Left ventricle myocardium superior (tissue), 1 donor: ENCODE data around the gene ARHGDIG. TPM values are rescaled to one million over a fixed set of nuclear protein-coding genes. Genes with fewer than 3 reads are reported as not detected.
"Not testable (repeated sequence)": the region's sequence is repeated elsewhere in the genome, so short reads cannot be mapped to it uniquely, and the experiment has no call there.

Source experiments
- ATAC-seq: fragments of 200-7000 bp; cut with Tn5 transposase; one replicate; pipeline ENCODE4 v1.9.1; 2020; ENCODE audit warnings: mild to moderate bottlenecking, moderate library complexity
- DNase-seq: peaks from one replicate; pipeline ENCODE4 v3.0.0-alpha.2; 2020
- intact Hi-C: fragments of 100-400 bp; cut with micrococcal nuclease; formaldehyde crosslinking; loops from one replicate; pipeline ENCODE4 v1.11.0; 2022
- long read RNA-seq: library from polyadenylated mRNA; unstranded; transcript quantifications from one replicate; pipeline ENCODE4 v2.0.0, GENCODE V29; 2021
- total RNA-seq: library from RNA; stranded (reverse); fragmentation: NEBNext Ultra II Directional; extraction: Animal tissue kit (Norgen Biotek cat#: 25700); gene quantifications from one replicate; pipeline ENCODE4 v1.2.1, GENCODE V29; 2021
- donor health status: DM: no; HTN: yes; CAD: no; lungs with severe emphysema.

ARHGDIG gene
- total RNA-seq: 14.9 TPM
- long read RNA-seq, transcript ARHGDIG-201 (6 exons, 949 nt): major isoform, 35 of 37 reads
- long read RNA-seq, partial matches to known transcripts: 1 of 37 reads
- long read RNA-seq, other reads (novel, unspliced or antisense): 1 of 37 reads

- no peak for ATAC-seq
- intact Hi-C loops: no loop called here
- DNase-seq: no peak
Observed at GRCh38 chr16:280552-280951, at the start of gene ARHGDIG. Gene ARHGDIG, plus strand, starts transcription at chr16:280591. Its CDS starts 90 bp downstream, at chr16:280681.

- no peak for DNase-seq
- ATAC-seq: no peak
- intact Hi-C loops: no loop called here
Observed at GRCh38 chr16:230949-231348, 49.4 kb upstream of the ARHGDIG start.

- DNase-seq: peak; percentile 97
- peak; percentile 96 for ATAC-seq
- intact Hi-C loops: no loop called here
Observed at GRCh38 chr16:234468-235305, 45.7 kb upstream of the ARHGDIG start, which contains the start of gene FAM234A. Gene FAM234A, plus strand, starts transcription at chr16:234821. Its CDS starts 19,593 bp downstream, at chr16:254414.

- intact Hi-C loops: no loop called here
- no peak for DNase-seq
- peak; percentile 20 for ATAC-seq
Observed at GRCh38 chr16:239948-240277, 40.5 kb upstream of the ARHGDIG start.

DNA sequence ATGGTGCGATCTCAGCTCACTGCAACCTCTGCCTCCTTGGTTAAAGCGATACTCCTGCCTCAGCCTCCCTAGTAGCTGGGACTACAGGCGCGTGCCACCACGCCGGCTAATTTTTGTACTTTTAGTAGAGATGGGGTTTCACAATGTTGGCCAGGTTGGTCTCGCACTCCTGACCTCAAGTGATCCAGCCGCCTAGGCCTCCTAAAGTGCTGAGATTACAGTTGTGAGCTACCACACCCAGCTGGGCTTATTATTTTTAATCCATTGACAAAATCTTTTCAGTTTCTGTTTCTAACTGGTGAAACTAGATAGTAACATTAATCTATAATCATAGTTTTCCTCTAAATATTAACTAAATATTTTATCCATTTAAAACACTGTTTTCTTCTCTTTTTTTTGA is 39.8 kb upstream of the ARHGDIG start:
- no peak for DNase-seq
- intact Hi-C loops: no loop called here
- ATAC-seq: no peak

DNA sequence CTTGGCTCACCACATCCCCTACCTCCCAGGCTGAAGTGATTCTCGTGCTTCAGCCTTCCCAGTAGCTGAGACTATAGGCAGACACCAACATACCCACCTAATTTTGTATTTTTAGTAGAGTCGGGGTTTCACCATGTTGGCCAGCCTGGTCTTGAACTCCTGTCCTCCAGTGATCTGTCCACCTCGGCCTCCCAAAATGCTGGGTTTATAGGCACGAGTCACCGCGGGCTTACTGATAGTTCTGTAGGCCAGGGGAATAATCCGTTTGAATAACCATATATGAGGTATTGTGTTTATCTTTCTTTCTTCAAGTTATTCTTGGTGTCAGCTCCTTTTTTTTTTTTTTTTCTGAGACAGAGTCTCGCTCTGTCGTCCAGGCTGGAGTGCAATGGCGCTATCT is 38.1 kb upstream of the ARHGDIG start:
- no peak for ATAC-seq
- DNase-seq: no peak
- intact Hi-C loops: no loop called here

GRCh38 chr16:243348-243747 is 37.0 kb upstream of the ARHGDIG start:
- ATAC-seq: peak; percentile 18
- DNase-seq: no peak
- intact Hi-C loops: no loop called here

DNA sequence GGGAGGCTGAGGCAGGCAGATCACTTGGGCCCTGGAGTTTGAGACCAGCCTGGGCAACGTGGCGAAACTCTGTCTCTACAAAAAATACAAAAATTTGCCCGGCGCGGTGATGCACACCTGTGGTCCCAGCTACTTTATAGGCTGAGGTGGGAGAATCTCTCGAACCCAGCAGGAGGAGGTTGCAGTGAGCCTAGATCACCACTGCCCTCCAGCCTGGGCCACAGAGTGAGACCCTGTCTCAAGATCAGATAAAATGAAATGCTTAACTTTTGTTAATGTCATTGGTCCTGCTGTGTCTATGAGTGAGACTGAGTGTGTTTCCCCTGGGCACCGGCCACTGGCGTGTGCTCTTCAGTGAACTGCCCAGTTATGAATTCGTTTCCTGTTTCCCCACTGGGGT is 35.3 kb upstream of the ARHGDIG start:
- intact Hi-C loops: no loop called here
- DNase-seq (no peak), ATAC-seq (no peak)

- DNase-seq (no peak), ATAC-seq (no peak)
- intact Hi-C loops: no loop called here
Observed at GRCh38 chr16:247027-247426, 33.4 kb upstream of the ARHGDIG start.

GRCh38 chr16:249431-249830 is 31.0 kb upstream of the ARHGDIG start:
- intact Hi-C loops: no loop called here

GRCh38 chr16:252366-253337 is 27.7 kb upstream of the ARHGDIG start:
- intact Hi-C loops: no loop called here
- DNase-seq: no peak
- ATAC-seq: peak; percentile 67

More at GRCh38 chr16:249431-249830, 31.0 kb upstream of the ARHGDIG start:
- DNase-seq (peak; percentile 6), ATAC-seq (no peak)

DNA sequence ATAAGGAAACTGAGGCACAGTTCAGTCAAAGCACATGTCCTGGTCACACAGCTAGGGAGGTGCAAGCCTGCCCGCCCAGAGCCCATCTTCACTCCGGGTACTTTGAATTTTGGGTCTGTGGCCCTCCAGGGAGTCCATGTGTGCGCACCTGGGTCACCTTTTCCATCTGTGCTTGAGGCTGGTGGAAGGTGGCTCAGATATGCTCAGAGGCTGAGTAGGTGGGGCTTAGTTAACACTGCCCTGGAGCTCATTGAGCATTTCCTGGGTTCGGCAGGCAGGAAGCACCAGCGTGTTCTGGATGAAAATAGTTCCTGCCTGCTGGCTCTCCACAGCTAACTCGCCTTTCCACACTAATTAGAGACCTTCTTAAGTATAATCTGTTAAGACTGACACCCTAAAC is 26.6 kb upstream of the ARHGDIG start:
- DNase-seq (no peak), ATAC-seq (no peak)
- intact Hi-C loops: no loop called here

DNA sequence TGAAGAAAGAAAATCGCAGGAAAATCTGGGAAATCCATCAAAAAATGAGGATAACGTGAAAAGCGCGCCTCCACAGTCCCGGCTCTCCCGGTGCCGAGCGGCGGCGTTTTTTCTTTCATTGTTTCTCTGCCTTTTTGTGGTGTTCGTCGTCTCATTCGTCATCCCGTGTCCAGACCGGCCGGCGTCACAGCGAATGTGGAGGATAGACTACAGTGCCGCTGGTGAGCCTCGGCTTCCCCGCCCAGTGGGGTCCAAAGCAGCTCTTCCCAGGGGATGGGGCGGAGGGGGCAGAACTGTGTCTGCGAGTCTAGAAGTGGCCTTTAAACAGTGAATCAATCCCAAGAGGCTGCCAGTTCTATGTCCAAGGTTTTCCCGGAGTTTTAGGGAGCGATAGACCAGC is 25.9 kb upstream of the ARHGDIG start:
- ATAC-seq: no peak
- intact Hi-C loops: no loop called here
- DNase-seq: no peak

- intact Hi-C loops: no loop called here
- DNase-seq (no peak), ATAC-seq (no peak)
Observed at GRCh38 chr16:255183-255582, 25.2 kb upstream of the ARHGDIG start.

- ATAC-seq, DNase-seq, intact Hi-C loops: not testable (repeated sequence)
Observed at GRCh38 chr16:258091-258490, 22.3 kb upstream of the ARHGDIG start.

GRCh38 chr16:259226-259625 is 21.2 kb upstream of the ARHGDIG start:
- DNase-seq (no peak), ATAC-seq (no peak)
- intact Hi-C loops: no loop called here

DNA sequence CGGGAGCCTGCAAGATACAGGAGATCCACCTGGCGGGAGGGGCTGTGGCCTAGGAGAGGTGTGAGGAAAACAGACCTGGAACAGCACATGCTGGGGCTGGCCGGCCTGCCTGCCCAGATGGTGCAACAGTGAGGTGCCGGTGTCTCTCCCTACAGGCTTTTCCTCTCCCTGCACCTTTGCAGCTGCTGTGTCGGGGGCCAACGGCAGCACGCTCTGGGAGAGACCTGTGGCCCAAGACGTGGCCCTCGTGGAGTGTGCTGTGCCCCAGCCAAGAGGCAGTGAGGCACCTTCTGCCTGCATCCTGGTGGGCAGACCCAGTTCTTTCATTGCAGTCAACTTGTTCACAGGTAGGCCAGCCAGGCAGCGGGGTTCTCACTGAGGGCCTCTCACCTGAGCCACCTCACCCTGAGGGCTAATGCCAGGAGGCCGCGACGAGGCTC is 20.6 kb upstream of the ARHGDIG start:
- no peak for ATAC-seq
- intact Hi-C loops: no loop called here
- no peak for DNase-seq

DNA sequence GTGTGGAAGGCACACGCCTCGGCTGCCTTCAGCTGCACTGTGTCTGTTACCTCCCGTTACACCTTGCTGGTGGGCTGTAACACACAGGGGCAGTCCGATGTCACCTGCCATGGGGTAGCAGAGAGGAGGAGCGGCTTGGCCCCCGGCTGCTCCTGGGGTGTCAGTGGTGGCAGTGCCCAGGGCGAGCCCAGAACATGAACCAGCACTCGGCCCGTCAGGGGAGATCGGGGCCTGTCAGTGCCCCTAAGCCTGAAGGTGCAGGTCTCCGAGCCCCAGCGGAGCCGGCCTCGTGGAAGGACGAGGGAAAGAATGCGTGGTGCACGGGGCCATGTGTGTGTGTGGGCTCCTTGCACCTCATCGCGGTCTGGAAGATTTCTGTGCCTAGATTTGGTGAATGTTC is 20.1 kb upstream of the ARHGDIG start:
- ATAC-seq (no peak), DNase-seq (no peak)
- intact Hi-C loops: no loop called here

DNA sequence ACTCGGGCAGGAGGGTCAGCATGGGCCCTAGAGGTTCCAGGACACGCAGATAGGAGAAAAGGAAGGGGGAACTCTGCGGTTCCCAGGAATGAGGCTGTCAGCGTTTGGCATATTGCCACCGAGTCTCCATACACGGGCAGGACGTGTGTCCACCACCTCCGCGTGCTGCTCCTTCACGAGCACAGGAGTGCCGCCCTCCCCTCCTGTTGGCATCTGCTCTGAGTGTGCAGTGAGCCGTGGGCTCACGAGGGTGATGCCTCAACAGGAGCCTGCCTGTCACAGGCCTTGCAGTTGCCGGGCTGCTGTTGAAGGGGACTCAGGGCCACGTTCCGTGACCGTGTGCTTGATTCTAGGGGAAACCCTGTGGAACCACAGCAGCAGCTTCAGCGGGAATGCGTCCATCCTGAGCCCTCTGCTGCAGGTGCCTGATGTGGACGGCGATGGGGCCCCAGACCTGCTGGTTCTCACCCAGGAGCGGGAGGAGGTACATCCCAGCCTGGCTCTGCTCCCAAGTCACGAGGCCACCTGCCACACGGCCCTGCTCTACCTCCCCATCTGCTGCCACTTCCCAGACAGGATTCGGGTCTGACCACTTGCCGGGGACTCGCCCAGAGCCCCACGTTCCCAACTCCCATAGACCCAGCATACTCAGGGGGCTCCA is 19.2 kb upstream of the ARHGDIG start:
- DNase-seq: no peak
- no peak for ATAC-seq
- intact Hi-C loops: no loop called here
